A673 (cell line): ENCODE measurements around the gene ZNF730. TPM values are rescaled to one million over a fixed set of nuclear protein-coding genes. Genes with fewer than 3 reads are reported as not detected.

Experiments used
- Bru-seq: library from RNA; stranded (reverse); fragments of 400-500 nt; gene quantifications from one replicate; lab custom pipeline; 2021; lab: Mats Ljungman, UMichigan
- BruChase-seq, 2 experiments: library from RNA; stranded (reverse); fragments of 400-500 nt; gene quantifications; one replicate each; lab custom pipeline; 2021; lab: Mats Ljungman, UMichigan
- BruUV-seq: library from RNA; stranded (reverse); fragments of 400-500 nt; replicated peaks from 2 replicates; lab custom pipeline; 2021; lab: Mats Ljungman, UMichigan
- CTCF ChIA-PET: fragments of 300-600 bp; sonication (Branson Sonifier 250); formaldehyde crosslinking; loops from one replicate; lab custom pipeline; 2022; ENCODE audit warnings: antibody characterized with exemption; lab: Charles Lee
- POLR2A ChIA-PET: fragments of 300-600 bp; sonication (Branson Sonifier 250); formaldehyde crosslinking; loops from one replicate; lab custom pipeline; 2022; ENCODE audit warnings: antibody characterized with exemption; ENCODE audit not compliant: low non-redundant PET; lab: Charles Lee
- DNase-seq: peaks from one replicate; pipeline ENCODE4 v3.0.0-alpha.2; 2015; ENCODE audit warnings: low spot score
- H3K27ac ChIP-seq: fragments of 200-600 bp; sonication (generic); 2 replicates; pipeline ENCODE4 v1.5.1; 2016; ENCODE audit warnings: mixed run types, low read depth, mild to moderate bottlenecking, mixed read lengths, antibody characterized with exemption, low read length; ENCODE audit not compliant: poor library complexity, severe bottlenecking
- H3K27me3 ChIP-seq: fragments of 200-600 bp; sonication (generic); replicated peaks from 2 replicates; pipeline ENCODE4 v1.6.1; 2017; ENCODE audit warnings: mixed run types, low read depth, mild to moderate bottlenecking, mixed read lengths, antibody characterized with exemption, low read length; ENCODE audit not compliant: insufficient read depth, poor library complexity
- H3K36me3 ChIP-seq: fragments of 200-600 bp; sonication (generic); 2 replicates; pipeline ENCODE4 v1.6.1; 2016; ENCODE audit warnings: mixed run types, mild to moderate bottlenecking, mixed read lengths, antibody characterized with exemption, low read length; ENCODE audit not compliant: insufficient read depth, poor library complexity, severe bottlenecking
- H3K4me1 ChIP-seq: fragments of 200-600 bp; sonication (generic); 2 replicates; pipeline ENCODE4 v1.6.1; 2017; ENCODE audit warnings: mixed run types, mild to moderate bottlenecking, mixed read lengths, antibody characterized with exemption, low read length; ENCODE audit not compliant: insufficient read depth, poor library complexity, severe bottlenecking
- H3K4me3 ChIP-seq: fragments of 200-600 bp; sonication (generic); 2 replicates; pipeline ENCODE4 v1.5.1; 2016; ENCODE audit warnings: low read depth, mixed run types, mild to moderate bottlenecking, mixed read lengths, low read length; ENCODE audit not compliant: poor library complexity, severe bottlenecking
- H3K9me3 ChIP-seq: fragments of 200-600 bp; sonication (generic); 2 replicates; pipeline ENCODE4 v1.6.1; 2016; ENCODE audit warnings: mixed run types, low read depth, mild to moderate bottlenecking, mixed read lengths, antibody characterized with exemption, low read length; ENCODE audit not compliant: poor library complexity, severe bottlenecking
- CTCF ChIP-seq: fragments of 300-800, 200-600 bp; sonication (generic); conservative IDR thresholded peaks from 2 replicates; pipeline ENCODE4 v1.5.1; 2017; ENCODE audit warnings: low read depth, mild to moderate bottlenecking, antibody characterized with exemption, low read length, moderate library complexity, mixed read lengths
- EZH2 ChIP-seq: fragments of 200-600 bp; sonication (generic); IDR thresholded peaks from 2 replicates; pipeline ENCODE4 v1.6.1; 2017; ENCODE audit warnings: borderline replicate concordance, low read depth, mild to moderate bottlenecking, mixed read lengths, antibody characterized with exemption, low read length; ENCODE audit not compliant: poor library complexity, severe bottlenecking
- intact Hi-C: fragments of 100-400 bp; cut with micrococcal nuclease; formaldehyde crosslinking; loops from one replicate; pipeline ENCODE4 v1.10.0; 2022; ENCODE audit not compliant: unreplicated experiment
- long read RNA-seq: library from polyadenylated mRNA; stranded (forward); transcript quantifications from one replicate; pipeline ENCODE4 v2.0.0, GENCODE V29; 2022
- total RNA-seq: library from RNA; stranded (reverse); gene quantifications from 2 replicates; pipeline ENCODE4 v1.2.3, GENCODE V29; 2021

ZNF730 gene
- total RNA-seq (7.6 and 8.7 TPM in 2 replicates), Bru-seq, nascent RNA (percentile 77 among the genes with signal in this experiment), BruChase-seq, experiment 1, labeled RNA remaining after a 2-hour chase (percentile 86 among the genes with signal in this experiment), BruChase-seq, experiment 2, labeled RNA remaining after a 6-hour chase (percentile 85 among the genes with signal in this experiment)
- long read RNA-seq, partial matches to known transcripts: 2 of 7 reads
- long read RNA-seq, other reads (novel, unspliced or antisense): 5 of 7 reads

- no TSS peak for BruUV-seq
- Histone ChIP-seq H3K36me3 (peaks cover 4% of the 10 kb centered on the region), H3K27ac (peak within 1 kb of the TSS; percentile 66), H3K4me1 (no peaks in the 10 kb centered on the region), H3K9me3 (peaks cover 15% of the 10 kb centered on the region), H3K4me3 (peak within 1 kb of the TSS; percentile 56), H3K27me3 (no peaks in the 10 kb centered on the region)
- peak; percentile 65 for DNase-seq
- ChIA-PET POLR2A (interaction anchor here (0.6 kb wide), 1 partner anchor 278 kb away, joined by 10 read pairs; the partner anchor contains the start of gene ZNF91), CTCF (no interaction called here)
- TF ChIP-seq CTCF: no peak
- no peak for TF ChIP-seq EZH2
- intact Hi-C loops: no loop called here
These were observed at the start of gene ZNF730 for GRCh38 chr19:23116802-23117571. Gene ZNF730, plus strand, starts transcription at chr19:23117025. Its CDS starts 149 bp downstream, at chr19:23117174.

- no TSS peak for BruUV-seq
- Histone ChIP-seq H3K27ac (no peak overlapping the region), H3K27me3 (no peaks in the 10 kb centered on the region), H3K9me3 (peaks cover 10% of the 10 kb centered on the region), H3K4me3 (peak overlapping the region; percentile 15), H3K36me3 (no peaks in the 10 kb centered on the region), H3K4me1 (no peaks in the 10 kb centered on the region)
- ChIA-PET CTCF (no interaction called here), POLR2A (no interaction called here)
- peak; percentile 14 for DNase-seq
- intact Hi-C loops: no loop called here
- TF ChIP-seq EZH2: no peak
- TF ChIP-seq CTCF: 0 out of 2 replicates have a peak, but pooled peaks have one; percentile 24
These were observed 46.3 kb upstream of the ZNF730 start for GRCh38 chr19:23070353-23071146.

GRCh38 chr19:23071147-23071511 is 45.7 kb upstream of the ZNF730 start:
- Histone ChIP-seq H3K36me3 (no peaks in the 10 kb centered on the region), H3K27me3 (no peaks in the 10 kb centered on the region), H3K9me3 (peaks cover 10% of the 10 kb centered on the region), H3K27ac (no peak overlapping the region), H3K4me3 (peak overlapping the region; percentile 15), H3K4me1 (no peaks in the 10 kb centered on the region)
- CTCF ChIA-PET: no interaction called here
- POLR2A ChIA-PET: no interaction called here
- TF ChIP-seq CTCF (no peak), EZH2 (no peak)
- no TSS peak for BruUV-seq
- DNase-seq: peak; percentile 15
- intact Hi-C loops: no loop called here
